Activated naive CD8-positive, alpha-beta T cell treated with anti-CD3 and anti-CD28 coated beads for 36 hours (primary cell): ENCODE measurements around the gene OTOP3. TPM values are rescaled to one million over a fixed set of nuclear protein-coding genes. Genes with fewer than 3 reads are reported as not detected.

ENCODE experiments used
- DNase-seq: peaks from one replicate; pipeline ENCODE4 v3.0.0; 2021
- H3K27ac Mint-ChIP-seq: one replicate; pipeline ENCODE4 v1.8.0; 2022; ENCODE audit warnings: mild to moderate bottlenecking, moderate library complexity, mixed read lengths
- H3K27me3 Mint-ChIP-seq: one replicate; pipeline ENCODE4 v1.8.0; 2022; ENCODE audit warnings: mild to moderate bottlenecking, mixed read lengths
- H3K36me3 Mint-ChIP-seq: one replicate; pipeline ENCODE4 v1.8.0; 2021; ENCODE audit warnings: mild to moderate bottlenecking, mixed read lengths
- H3K4me1 Mint-ChIP-seq: one replicate; pipeline ENCODE4 v1.8.0; 2021; ENCODE audit warnings: mixed read lengths
- H3K4me3 Mint-ChIP-seq: one replicate; pipeline ENCODE4 v1.8.0; 2022; ENCODE audit warnings: mild to moderate bottlenecking, moderate library complexity, mixed read lengths
- H3K9me3 Mint-ChIP-seq: one replicate; pipeline ENCODE4 v1.8.0; 2022; ENCODE audit warnings: mixed read lengths
- total RNA-seq, 2 experiments: library from RNA; stranded (reverse); gene quantifications; one replicate each; pipeline ENCODE4 v1.2.3, GENCODE V29; 2021

The OTOP3 gene
- total RNA-seq, 2 experiments from 2014 or later, result not detected

GRCh38 chr17:74995847-74996246, 60.1 kb downstream of the OTOP3 start:
- no peak overlapping the region for H3K4me3 Mint-ChIP-seq
- H3K4me1 Mint-ChIP-seq, result peaks cover 7% of the 10 kb centered on the region
- no peak for DNase-seq
- H3K27ac Mint-ChIP-seq, result no peak overlapping the region
- no peaks in the 10 kb centered on the region for H3K9me3 Mint-ChIP-seq
- H3K27me3 Mint-ChIP-seq, result no peaks in the 10 kb centered on the region
- H3K36me3 Mint-ChIP-seq, result no peaks in the 10 kb centered on the region

- no peak overlapping the region for H3K27ac Mint-ChIP-seq
These were observed 63.1 kb downstream of the OTOP3 start for GRCh38 chr17:74998783-74999182.

GRCh38 chr17:74999523-74999922, 63.8 kb downstream of the OTOP3 start:
- Mint-ChIP-seq H3K27ac (no peak overlapping the region), H3K27me3 (no peaks in the 10 kb centered on the region), H3K4me3 (no peak overlapping the region), H3K36me3 (no peaks in the 10 kb centered on the region), H3K4me1 (peaks cover 16% of the 10 kb centered on the region), H3K9me3 (no peaks in the 10 kb centered on the region)
- DNase-seq, result no peak

More at GRCh38 chr17:74998783-74999182, 63.1 kb downstream of the OTOP3 start:
- Mint-ChIP-seq H3K4me3 (no peak overlapping the region), H3K27me3 (no peaks in the 10 kb centered on the region), H3K36me3 (no peaks in the 10 kb centered on the region), H3K4me1 (peaks cover 16% of the 10 kb centered on the region), H3K9me3 (no peaks in the 10 kb centered on the region)
- no peak for DNase-seq

Other genes starting within 250 kb of the OTOP3 start
- gene CD300LF, start 223.0 kb upstream of the OTOP3 start, total RNA-seq, result not detected
- 1 to 10 TPM; 1.8 TPM for gene RAB37, start 198.6 kb upstream of the OTOP3 start, total RNA-seq
- 100 to 1,000 TPM; 124 to 127 TPM for gene NHERF1, start 187.3 kb upstream of the OTOP3 start, total RNA-seq
- 10 to 100 TPM; 39.9 to 41.6 TPM for gene NAT9, start 159.6 kb upstream of the OTOP3 start, total RNA-seq
- not detected for gene GRIN2C, start 76.0 kb upstream of the OTOP3 start, total RNA-seq
- 10 to 100 TPM; 13.3 to 14.6 TPM for gene FDXR, start 62.9 kb upstream of the OTOP3 start, total RNA-seq
- gene FADS6, start 42.3 kb upstream of the OTOP3 start, total RNA-seq, result not detected
- not detected for gene USH1G, start 12.6 kb upstream of the OTOP3 start, total RNA-seq
- gene OTOP2, start 11.6 kb upstream of the OTOP3 start, total RNA-seq, result not detected
- gene HID1, start 36.9 kb downstream of the OTOP3 start, total RNA-seq, result 1 to 10 TPM; 1.6 to 1.9 TPM
- gene CDR2L, start 51.7 kb downstream of the OTOP3 start, total RNA-seq, result 1 to 10 TPM in 1 of 2 experiments, under 1 TPM in 1; 0.74 to 1.2 TPM
- 10 to 100 TPM; 64.4 to 69.0 TPM for gene MRPL58, start 76.8 kb downstream of the OTOP3 start, total RNA-seq
- gene ATP5PD, start 111.1 kb downstream of the OTOP3 start, total RNA-seq, result 100 to 1,000 TPM; 185 to 189 TPM
- gene KCTD2, start 111.3 kb downstream of the OTOP3 start, total RNA-seq, result 10 to 100 TPM; 14.1 to 14.7 TPM
- 1 to 10 TPM; 2.1 TPM for gene SLC16A5, start 152.1 kb downstream of the OTOP3 start, total RNA-seq
- 1 to 10 TPM; 6.5 to 6.6 TPM for gene ARMC7, start 174.1 kb downstream of the OTOP3 start, total RNA-seq
- 10 to 100 TPM; 71.2 to 74.8 TPM for gene NT5C, start 195.8 kb downstream of the OTOP3 start, total RNA-seq
- 100 to 1,000 TPM; 245 to 250 TPM for gene JPT1, start 218.6 kb downstream of the OTOP3 start, total RNA-seq
- gene SUMO2, start 247.1 kb downstream of the OTOP3 start, total RNA-seq, result 100 to 1,000 TPM; 623 to 655 TPM